HG03342 (cell line): ENCODE measurements around the gene WDFY4.

Experiments used
- ATAC-seq: cut with Tn5 transposase; IDR thresholded peaks from one replicate; pipeline ENCODE4 v1.9.1; 2021; ENCODE audit warnings: mild to moderate bottlenecking, moderate library complexity; ENCODE audit not compliant: unreplicated experiment

Gene WDFY4

GRCh38 chr10:48768144-48768766, 83.6 kb downstream of the WDFY4 start:
- no peak for ATAC-seq

- ATAC-seq: no peak
Observed at GRCh38 chr10:48768926-48769325, 84.3 kb downstream of the WDFY4 start.

- no peak for ATAC-seq
Observed at GRCh38 chr10:48769706-48770435, 85.2 kb downstream of the WDFY4 start.

- ATAC-seq: no peak
Observed at GRCh38 chr10:48770561-48771089, 86.0 kb downstream of the WDFY4 start.

GRCh38 chr10:48771234-48771633, 86.6 kb downstream of the WDFY4 start:
- ATAC-seq: no peak

- no peak for ATAC-seq
Observed at GRCh38 chr10:48772059-48772458, 87.4 kb downstream of the WDFY4 start.

- ATAC-seq: no peak
Observed at GRCh38 chr10:48773580-48773979, 88.9 kb downstream of the WDFY4 start.

GRCh38 chr10:48774416-48775205, 89.9 kb downstream of the WDFY4 start:
- ATAC-seq: no peak

GRCh38 chr10:48775206-48775517, 90.5 kb downstream of the WDFY4 start:
- ATAC-seq: no peak

GRCh38 chr10:48776005-48776522, 91.4 kb downstream of the WDFY4 start:
- ATAC-seq: no peak

- no peak for ATAC-seq
Observed at GRCh38 chr10:48776528-48776927, 91.9 kb downstream of the WDFY4 start.

GRCh38 chr10:48777110-48777509, 92.4 kb downstream of the WDFY4 start:
- ATAC-seq: no peak

- ATAC-seq: no peak
Observed at GRCh38 chr10:48778193-48778857, 93.7 kb downstream of the WDFY4 start.

GRCh38 chr10:48779077-48779476, 94.4 kb downstream of the WDFY4 start:
- no peak for ATAC-seq

- no peak for ATAC-seq
Observed at GRCh38 chr10:48779546-48780152, 95.0 kb downstream of the WDFY4 start.

- ATAC-seq: no peak
Observed at GRCh38 chr10:48780341-48780740, 95.7 kb downstream of the WDFY4 start.

- no peak for ATAC-seq
Observed at GRCh38 chr10:48782386-48782785, 97.7 kb downstream of the WDFY4 start.

- ATAC-seq: no peak
Observed at GRCh38 chr10:48784031-48784430, 99.4 kb downstream of the WDFY4 start.

- ATAC-seq: no peak
Observed at GRCh38 chr10:48785796-48786195, 101.1 kb downstream of the WDFY4 start.

- no peak for ATAC-seq
Observed at GRCh38 chr10:48786606-48787282, 102.1 kb downstream of the WDFY4 start.
